Activated CD4-positive, alpha-beta memory T cell treated with anti-CD3 and anti-CD28 coated beads for 36 hours (primary cell): ENCODE results near the gene PALLD. TPM values are rescaled to one million over a fixed set of nuclear protein-coding genes. Genes with fewer than 3 reads are reported as not detected.

Experiments
- CTCF ChIA-PET: fragments of 350-600 bp; sonication (Branson Sonifier 250); formaldehyde crosslinking; loops from one replicate; lab custom pipeline; 2021; ENCODE audit warnings: antibody characterized with exemption, inconsistent platforms; lab: Charles Lee
- POLR2A ChIA-PET: fragments of 350-600 bp; sonication (Branson Sonifier 250); formaldehyde crosslinking; loops from one replicate; lab custom pipeline; 2021; ENCODE audit warnings: antibody characterized with exemption; lab: Charles Lee
- DNase-seq: peaks from one replicate; pipeline ENCODE4 v3.0.0-alpha.2; 2020
- H3K27ac Mint-ChIP-seq: one replicate; pipeline ENCODE4 v1.8.0; 2021; ENCODE audit warnings: mixed read lengths
- H3K27me3 Mint-ChIP-seq: one replicate; pipeline ENCODE4 v1.8.0; 2021; ENCODE audit warnings: mixed read lengths
- H3K36me3 Mint-ChIP-seq: one replicate; pipeline ENCODE4 v1.8.0; 2021; ENCODE audit warnings: mixed read lengths
- H3K4me1 Mint-ChIP-seq: one replicate; pipeline ENCODE4 v1.8.0; 2021; ENCODE audit warnings: low read depth, mixed read lengths
- H3K4me3 Mint-ChIP-seq: one replicate; pipeline ENCODE4 v1.8.0; 2021; ENCODE audit warnings: mild to moderate bottlenecking, mixed read lengths
- H3K9me3 Mint-ChIP-seq: one replicate; pipeline ENCODE4 v1.8.0; 2021; ENCODE audit warnings: mixed read lengths
- intact Hi-C: fragments of 100-400 bp; cut with micrococcal nuclease; formaldehyde crosslinking; loops from one replicate; pipeline ENCODE4 v1.15.1; 2023
- total RNA-seq, 2 experiments: library from RNA; stranded (reverse); gene quantifications; one replicate each; pipeline ENCODE4 v1.2.3, GENCODE V29; 2021

PALLD gene
- total RNA-seq, 2 experiments from 2014 or later, result 8.9 to 9.4 TPM

GRCh38 chr4:168900080-168900479 lies 403.2 kb downstream of the PALLD start:
- DNase-seq, result no peak
- POLR2A ChIA-PET, result no interaction called here
- Mint-ChIP-seq H3K9me3 (no peaks in the 10 kb centered on the region), H3K27me3 (no peaks in the 10 kb centered on the region), H3K4me3 (no peak overlapping the region), H3K4me1 (no peaks in the 10 kb centered on the region), H3K27ac (no peak overlapping the region), H3K36me3 (no peaks in the 10 kb centered on the region)
- intact Hi-C loops, result no loop called here
- CTCF ChIA-PET, result no interaction called here

GRCh38 chr4:168907119-168907698 lies 410.4 kb downstream of the PALLD start:
- Mint-ChIP-seq H3K4me3 (no peak overlapping the region), H3K9me3 (no peaks in the 10 kb centered on the region), H3K27me3 (no peaks in the 10 kb centered on the region), H3K36me3 (no peaks in the 10 kb centered on the region), H3K27ac (no peak overlapping the region), H3K4me1 (no peaks in the 10 kb centered on the region)
- no peak for DNase-seq
- CTCF ChIA-PET, result no interaction called here
- POLR2A ChIA-PET, result no interaction called here
- intact Hi-C loops, result no loop called here

GRCh38 chr4:168908093-168908492 lies 411.2 kb downstream of the PALLD start:
- Mint-ChIP-seq H3K4me1 (no peaks in the 10 kb centered on the region), H3K36me3 (no peaks in the 10 kb centered on the region), H3K27ac (no peak overlapping the region), H3K27me3 (no peaks in the 10 kb centered on the region), H3K4me3 (no peak overlapping the region), H3K9me3 (no peaks in the 10 kb centered on the region)
- intact Hi-C loops, result no loop called here
- POLR2A ChIA-PET, result no interaction called here
- CTCF ChIA-PET, result interaction anchor here (1.6 kb wide), 2 partner anchors 14 to 15 kb away, joined by 4 to 5 read pairs; no protein-coding TSS in a partner anchor
- no peak for DNase-seq

GRCh38 chr4:168908851-168909273 lies 412.0 kb downstream of the PALLD start:
- H3K4me3 Mint-ChIP-seq, result no peak overlapping the region
- no peak overlapping the region for H3K27ac Mint-ChIP-seq
- intact Hi-C loops, result no loop called here
- H3K4me1 Mint-ChIP-seq, result no peaks in the 10 kb centered on the region
- H3K27me3 Mint-ChIP-seq, result no peaks in the 10 kb centered on the region
- CTCF ChIA-PET, result interaction anchor here (0.5 to 1.6 kb wide), 3 partner anchors 13 to 389 kb away, joined by 3 to 5 read pairs (median 4); no protein-coding TSS in a partner anchor
- H3K9me3 Mint-ChIP-seq, result no peaks in the 10 kb centered on the region
- DNase-seq, result no peak
- POLR2A ChIA-PET, result no interaction called here
- no peaks in the 10 kb centered on the region for H3K36me3 Mint-ChIP-seq

- H3K36me3 Mint-ChIP-seq, result no peaks in the 10 kb centered on the region
- no peak for DNase-seq
- CTCF ChIA-PET, result interaction anchor here (3.4 kb wide), 1 partner anchor 9 kb away, joined by 20 read pairs; no protein-coding TSS in a partner anchor
- intact Hi-C loops, result no loop called here
- H3K27me3 Mint-ChIP-seq, result no peaks in the 10 kb centered on the region
- H3K9me3 Mint-ChIP-seq, result no peaks in the 10 kb centered on the region
- no peaks in the 10 kb centered on the region for H3K4me1 Mint-ChIP-seq
- H3K27ac Mint-ChIP-seq, result no peak overlapping the region
- H3K4me3 Mint-ChIP-seq, result no peak overlapping the region
- POLR2A ChIA-PET, result no interaction called here
Measured at GRCh38 chr4:168914095-168914494, 417.2 kb downstream of the PALLD start.

GRCh38 chr4:168917138-168917779 lies 420.4 kb downstream of the PALLD start:
- Mint-ChIP-seq H3K27ac (no peak overlapping the region), H3K36me3 (no peaks in the 10 kb centered on the region), H3K27me3 (no peaks in the 10 kb centered on the region), H3K9me3 (no peaks in the 10 kb centered on the region), H3K4me3 (no peak overlapping the region), H3K4me1 (no peaks in the 10 kb centered on the region)
- ChIA-PET POLR2A (no interaction called here), CTCF (interaction anchor here (0.7 to 1.4 kb wide), 4 partner anchors 121 to 1128 kb away, joined by 3 to 8 read pairs (median 4); no protein-coding TSS in a partner anchor)
- intact Hi-C loops, result loop anchor here (1.0 to 5.0 kb wide), 5 partner anchors 85 to 734 kb away; no protein-coding TSS in a partner anchor
- DNase-seq, result no peak

- Mint-ChIP-seq H3K4me1 (no peaks in the 10 kb centered on the region), H3K9me3 (no peaks in the 10 kb centered on the region), H3K27me3 (no peaks in the 10 kb centered on the region), H3K27ac (no peak overlapping the region), H3K36me3 (no peaks in the 10 kb centered on the region), H3K4me3 (no peak overlapping the region)
- CTCF ChIA-PET, result interaction anchor here (0.6 to 3.9 kb wide), 5 partner anchors 210 to 573 kb away, joined by 3 to 11 read pairs (median 4); no protein-coding TSS in a partner anchor
- intact Hi-C loops, result loop anchor here (5.0 kb wide), 3 partner anchors 88 to 1127 kb away; no protein-coding TSS in a partner anchor
- DNase-seq, result no peak
- POLR2A ChIA-PET, result interaction anchor here (0.7 kb wide), 1 partner anchor 183 kb away, joined by 4 read pairs; no protein-coding TSS in a partner anchor
Measured at GRCh38 chr4:168919706-168920324, 423.0 kb downstream of the PALLD start.

GRCh38 chr4:168920441-168921065 lies 423.7 kb downstream of the PALLD start:
- POLR2A ChIA-PET, result no interaction called here

GRCh38 chr4:168923526-168924194 lies 426.8 kb downstream of the PALLD start:
- ChIA-PET POLR2A (no interaction called here), CTCF (interaction anchor here (0.6 to 3.9 kb wide), 33 partner anchors 9 to 1124 kb away, joined by 3 to 21 read pairs (median 4); partner anchors contain the start of gene CBR4)
- no peaks in the 10 kb centered on the region for H3K36me3 Mint-ChIP-seq
- no peaks in the 10 kb centered on the region for H3K27me3 Mint-ChIP-seq
- no peaks in the 10 kb centered on the region for H3K9me3 Mint-ChIP-seq
- no peaks in the 10 kb centered on the region for H3K4me1 Mint-ChIP-seq
- intact Hi-C loops, result loop anchor here (1.0 to 5.0 kb wide), 5 partner anchors 82 to 1124 kb away; partner anchors contain the start of gene CBR4
- no peak overlapping the region for H3K4me3 Mint-ChIP-seq
- no peak overlapping the region for H3K27ac Mint-ChIP-seq
- DNase-seq, result peak; percentile 52

More at GRCh38 chr4:168920441-168921065, 423.7 kb downstream of the PALLD start:
- Mint-ChIP-seq H3K27me3 (no peaks in the 10 kb centered on the region), H3K9me3 (no peaks in the 10 kb centered on the region), H3K4me1 (no peaks in the 10 kb centered on the region), H3K4me3 (no peak overlapping the region), H3K27ac (no peak overlapping the region), H3K36me3 (no peaks in the 10 kb centered on the region)
- intact Hi-C loops, result loop anchor here (5.0 kb wide), 1 partner anchor 1127 kb away; no protein-coding TSS in a partner anchor
- CTCF ChIA-PET, result interaction anchor here (1.1 to 3.9 kb wide), 7 partner anchors 11 to 569 kb away, joined by 3 to 11 read pairs (median 4); no protein-coding TSS in a partner anchor
- DNase-seq, result no peak

GRCh38 chr4:168924667-168925066 lies 427.8 kb downstream of the PALLD start:
- intact Hi-C loops, result loop anchor here (5.0 kb wide), 1 partner anchor 1123 kb away; no protein-coding TSS in a partner anchor
- ChIA-PET POLR2A (no interaction called here), CTCF (interaction anchor here (0.5 to 3.5 kb wide), 16 partner anchors 10 to 1056 kb away, joined by 3 to 21 read pairs (median 4); partner anchors contain the start of gene CBR4)
- H3K4me3 Mint-ChIP-seq, result no peak overlapping the region
- no peaks in the 10 kb centered on the region for H3K27me3 Mint-ChIP-seq
- no peak for DNase-seq
- H3K9me3 Mint-ChIP-seq, result no peaks in the 10 kb centered on the region
- no peaks in the 10 kb centered on the region for H3K36me3 Mint-ChIP-seq
- H3K27ac Mint-ChIP-seq, result no peak overlapping the region
- H3K4me1 Mint-ChIP-seq, result no peaks in the 10 kb centered on the region

- no peaks in the 10 kb centered on the region for H3K36me3 Mint-ChIP-seq
- H3K9me3 Mint-ChIP-seq, result no peaks in the 10 kb centered on the region
- no peaks in the 10 kb centered on the region for H3K4me1 Mint-ChIP-seq
- intact Hi-C loops, result no loop called here
- CTCF ChIA-PET, result no interaction called here
- H3K27me3 Mint-ChIP-seq, result no peaks in the 10 kb centered on the region
- no peak for DNase-seq
- no peak overlapping the region for H3K4me3 Mint-ChIP-seq
- POLR2A ChIA-PET, result no interaction called here
- no peak overlapping the region for H3K27ac Mint-ChIP-seq
Measured at GRCh38 chr4:168925789-168926490, 429.1 kb downstream of the PALLD start.
